Measurements from ENCODE around the gene ADAMTS3. TPM values are rescaled to one million over a fixed set of nuclear protein-coding genes. Genes with fewer than 3 reads are reported as not detected.

The ADAMTS3 gene
- total and polyA plus RNA-seq, 2 experiments from 2014 or later, result 1.2 to 3.7 TPM

DNA sequence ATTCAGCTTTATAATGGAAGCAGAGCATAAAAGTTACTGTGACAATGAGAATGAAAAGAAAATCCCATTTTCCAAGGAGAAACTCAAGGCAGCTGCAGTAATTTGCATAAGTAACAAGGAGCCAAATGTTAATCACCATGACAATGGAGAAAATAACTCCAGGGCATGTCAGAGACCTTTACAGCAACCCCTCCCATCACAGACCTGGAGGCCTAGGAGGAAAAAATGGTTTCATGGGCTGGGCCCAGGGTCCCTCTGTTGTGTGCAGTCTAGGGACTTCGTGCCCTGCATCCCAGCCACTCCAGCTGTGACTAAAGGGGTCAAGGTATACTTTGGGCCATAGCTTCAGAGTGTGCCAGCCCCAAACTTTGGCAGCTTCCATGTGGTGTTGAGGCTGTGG is 313.8 kb downstream of the ADAMTS3 start:
- peak; percentile 2 for DNase-seq (ENCODE audit: low spot score)
- no peaks in the 10 kb centered on the region for H3F3A ChIP-seq (replicated peaks; ENCODE audit: low read depth)
- no peaks in the 10 kb centered on the region for H3K9me2 ChIP-seq (ENCODE audit: insufficient read depth)
- no peak for ATAC-seq
- H3K4me3 ChIP-seq, result no peak overlapping the region
- peaks cover 4% of the 10 kb centered on the region; the same call in 2 of the 3 replicates for H3K4me1 Mint-ChIP-seq
- no peaks in the 10 kb centered on the region for H4K20me1 ChIP-seq (replicated peaks; ENCODE audit: insufficient read depth)
- H3K4me2 ChIP-seq, result no peak overlapping the region
- no peaks in the 10 kb centered on the region for H3K79me2 ChIP-seq (replicated peaks; ENCODE audit: insufficient read depth)
- H3K27me3 ChIP-seq (ENCODE audit: insufficient read depth), result no peaks in the 10 kb centered on the region
- peaks cover 2% of the 10 kb centered on the region for H3K27me3 Mint-ChIP-seq (ENCODE audit: insufficient read depth, low read depth, poor library complexity)
- H3K27ac ChIP-seq (ENCODE audit: low read depth), result no peak overlapping the region
- H3K4me3 Mint-ChIP-seq, result no peak overlapping the region
- H2AFZ ChIP-seq, result no peak overlapping the region
- H3K36me3 ChIP-seq (ENCODE audit: insufficient read depth), result peaks cover 8% of the 10 kb centered on the region; the same call in 1 of the 2 replicates
- TF ChIP-seq POLR2AphosphoS5 (IDR thresholded peaks at IDR 0.05; ENCODE audit: low read depth) (no peak), ZNF331 (CRISPR knock-in tag; IDR thresholded peaks at IDR 0.05; ENCODE audit: low read depth) (no peak), JUNB (IDR thresholded peaks at IDR 0.05; ENCODE audit: unreplicated experiment) (no peak), STAT1 (IDR thresholded peaks at IDR 0.05; ENCODE audit: unreplicated experiment) (no peak), CREB1 (CRISPR knock-in tag; IDR thresholded peaks at IDR 0.05; ENCODE audit: low read depth) (no peak), NANOG (IDR thresholded peaks at IDR 0.05; ENCODE audit: borderline replicate concordance) (no peak), ZNF114 (CRISPR knock-in tag; IDR thresholded peaks at IDR 0.05) (no peak), EZH2 (IDR thresholded peaks at IDR 0.05; ENCODE audit: low read depth, unreplicated experiment) (no peak)
- TF ChIP-seq, protein P1, sequence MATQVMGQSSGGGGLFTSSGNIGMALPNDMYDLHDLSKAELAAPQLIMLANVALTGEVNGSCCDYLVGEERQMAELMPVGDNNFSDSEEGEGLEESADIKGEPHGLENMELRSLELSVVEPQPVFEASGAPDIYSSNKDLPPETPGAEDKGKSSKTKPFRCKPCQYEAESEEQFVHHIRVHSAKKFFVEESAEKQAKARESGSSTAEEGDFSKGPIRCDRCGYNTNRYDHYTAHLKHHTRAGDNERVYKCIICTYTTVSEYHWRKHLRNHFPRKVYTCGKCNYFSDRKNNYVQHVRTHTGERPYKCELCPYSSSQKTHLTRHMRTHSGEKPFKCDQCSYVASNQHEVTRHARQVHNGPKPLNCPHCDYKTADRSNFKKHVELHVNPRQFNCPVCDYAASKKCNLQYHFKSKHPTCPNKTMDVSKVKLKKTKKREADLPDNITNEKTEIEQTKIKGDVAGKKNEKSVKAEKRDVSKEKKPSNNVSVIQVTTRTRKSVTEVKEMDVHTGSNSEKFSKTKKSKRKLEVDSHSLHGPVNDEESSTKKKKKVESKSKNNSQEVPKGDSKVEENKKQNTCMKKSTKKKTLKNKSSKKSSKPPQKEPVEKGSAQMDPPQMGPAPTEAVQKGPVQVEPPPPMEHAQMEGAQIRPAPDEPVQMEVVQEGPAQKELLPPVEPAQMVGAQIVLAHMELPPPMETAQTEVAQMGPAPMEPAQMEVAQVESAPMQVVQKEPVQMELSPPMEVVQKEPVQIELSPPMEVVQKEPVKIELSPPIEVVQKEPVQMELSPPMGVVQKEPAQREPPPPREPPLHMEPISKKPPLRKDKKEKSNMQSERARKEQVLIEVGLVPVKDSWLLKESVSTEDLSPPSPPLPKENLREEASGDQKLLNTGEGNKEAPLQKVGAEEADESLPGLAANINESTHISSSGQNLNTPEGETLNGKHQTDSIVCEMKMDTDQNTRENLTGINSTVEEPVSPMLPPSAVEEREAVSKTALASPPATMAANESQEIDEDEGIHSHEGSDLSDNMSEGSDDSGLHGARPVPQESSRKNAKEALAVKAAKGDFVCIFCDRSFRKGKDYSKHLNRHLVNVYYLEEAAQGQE (IDR thresholded peaks at IDR 0.05; ENCODE audit: unreplicated experiment), result no peak
- TF ChIP-seq, protein P2, sequence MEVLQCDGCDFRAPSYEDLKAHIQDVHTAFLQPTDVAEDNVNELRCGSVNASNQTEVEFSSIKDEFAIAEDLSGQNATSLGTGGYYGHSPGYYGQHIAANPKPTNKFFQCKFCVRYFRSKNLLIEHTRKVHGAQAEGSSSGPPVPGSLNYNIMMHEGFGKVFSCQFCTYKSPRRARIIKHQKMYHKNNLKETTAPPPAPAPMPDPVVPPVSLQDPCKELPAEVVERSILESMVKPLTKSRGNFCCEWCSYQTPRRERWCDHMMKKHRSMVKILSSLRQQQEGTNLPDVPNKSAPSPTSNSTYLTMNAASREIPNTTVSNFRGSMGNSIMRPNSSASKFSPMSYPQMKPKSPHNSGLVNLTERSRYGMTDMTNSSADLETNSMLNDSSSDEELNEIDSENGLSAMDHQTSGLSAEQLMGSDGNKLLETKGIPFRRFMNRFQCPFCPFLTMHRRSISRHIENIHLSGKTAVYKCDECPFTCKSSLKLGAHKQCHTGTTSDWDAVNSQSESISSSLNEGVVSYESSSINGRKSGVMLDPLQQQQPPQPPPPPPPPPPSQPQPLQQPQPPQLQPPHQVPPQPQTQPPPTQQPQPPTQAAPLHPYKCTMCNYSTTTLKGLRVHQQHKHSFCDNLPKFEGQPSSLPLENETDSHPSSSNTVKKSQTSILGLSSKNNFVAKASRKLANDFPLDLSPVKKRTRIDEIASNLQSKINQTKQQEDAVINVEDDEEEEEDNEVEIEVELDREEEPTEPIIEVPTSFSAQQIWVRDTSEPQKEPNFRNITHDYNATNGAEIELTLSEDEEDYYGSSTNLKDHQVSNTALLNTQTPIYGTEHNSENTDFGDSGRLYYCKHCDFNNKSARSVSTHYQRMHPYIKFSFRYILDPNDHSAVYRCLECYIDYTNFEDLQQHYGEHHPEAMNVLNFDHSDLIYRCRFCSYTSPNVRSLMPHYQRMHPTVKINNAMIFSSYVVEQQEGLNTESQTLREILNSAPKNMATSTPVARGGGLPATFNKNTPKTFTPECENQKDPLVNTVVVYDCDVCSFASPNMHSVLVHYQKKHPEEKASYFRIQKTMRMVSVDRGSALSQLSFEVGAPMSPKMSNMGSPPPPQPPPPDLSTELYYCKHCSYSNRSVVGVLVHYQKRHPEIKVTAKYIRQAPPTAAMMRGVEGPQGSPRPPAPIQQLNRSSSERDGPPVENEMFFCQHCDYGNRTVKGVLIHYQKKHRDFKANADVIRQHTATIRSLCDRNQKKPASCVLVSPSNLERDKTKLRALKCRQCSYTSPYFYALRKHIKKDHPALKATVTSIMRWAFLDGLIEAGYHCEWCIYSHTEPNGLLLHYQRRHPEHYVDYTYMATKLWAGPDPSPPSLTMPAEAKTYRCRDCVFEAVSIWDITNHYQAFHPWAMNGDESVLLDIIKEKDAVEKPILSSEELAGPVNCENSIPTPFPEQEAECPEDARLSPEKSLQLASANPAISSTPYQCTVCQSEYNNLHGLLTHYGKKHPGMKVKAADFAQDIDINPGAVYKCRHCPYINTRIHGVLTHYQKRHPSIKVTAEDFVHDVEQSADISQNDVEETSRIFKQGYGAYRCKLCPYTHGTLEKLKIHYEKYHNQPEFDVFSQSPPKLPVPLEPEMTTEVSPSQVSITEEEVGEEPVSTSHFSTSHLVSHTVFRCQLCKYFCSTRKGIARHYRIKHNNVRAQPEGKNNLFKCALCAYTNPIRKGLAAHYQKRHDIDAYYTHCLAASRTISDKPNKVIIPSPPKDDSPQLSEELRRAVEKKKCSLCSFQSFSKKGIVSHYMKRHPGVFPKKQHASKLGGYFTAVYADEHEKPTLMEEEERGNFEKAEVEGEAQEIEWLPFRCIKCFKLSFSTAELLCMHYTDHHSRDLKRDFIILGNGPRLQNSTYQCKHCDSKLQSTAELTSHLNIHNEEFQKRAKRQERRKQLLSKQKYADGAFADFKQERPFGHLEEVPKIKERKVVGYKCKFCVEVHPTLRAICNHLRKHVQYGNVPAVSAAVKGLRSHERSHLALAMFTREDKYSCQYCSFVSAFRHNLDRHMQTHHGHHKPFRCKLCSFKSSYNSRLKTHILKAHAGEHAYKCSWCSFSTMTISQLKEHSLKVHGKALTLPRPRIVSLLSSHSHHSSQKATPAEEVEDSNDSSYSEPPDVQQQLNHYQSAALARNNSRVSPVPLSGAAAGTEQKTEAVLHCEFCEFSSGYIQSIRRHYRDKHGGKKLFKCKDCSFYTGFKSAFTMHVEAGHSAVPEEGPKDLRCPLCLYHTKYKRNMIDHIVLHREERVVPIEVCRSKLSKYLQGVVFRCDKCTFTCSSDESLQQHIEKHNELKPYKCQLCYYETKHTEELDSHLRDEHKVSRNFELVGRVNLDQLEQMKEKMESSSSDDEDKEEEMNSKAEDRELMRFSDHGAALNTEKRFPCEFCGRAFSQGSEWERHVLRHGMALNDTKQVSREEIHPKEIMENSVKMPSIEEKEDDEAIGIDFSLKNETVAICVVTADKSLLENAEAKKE (CRISPR knock-in tag; IDR thresholded peaks at IDR 0.05), result no peak
- TF ChIP-seq, protein P3, sequence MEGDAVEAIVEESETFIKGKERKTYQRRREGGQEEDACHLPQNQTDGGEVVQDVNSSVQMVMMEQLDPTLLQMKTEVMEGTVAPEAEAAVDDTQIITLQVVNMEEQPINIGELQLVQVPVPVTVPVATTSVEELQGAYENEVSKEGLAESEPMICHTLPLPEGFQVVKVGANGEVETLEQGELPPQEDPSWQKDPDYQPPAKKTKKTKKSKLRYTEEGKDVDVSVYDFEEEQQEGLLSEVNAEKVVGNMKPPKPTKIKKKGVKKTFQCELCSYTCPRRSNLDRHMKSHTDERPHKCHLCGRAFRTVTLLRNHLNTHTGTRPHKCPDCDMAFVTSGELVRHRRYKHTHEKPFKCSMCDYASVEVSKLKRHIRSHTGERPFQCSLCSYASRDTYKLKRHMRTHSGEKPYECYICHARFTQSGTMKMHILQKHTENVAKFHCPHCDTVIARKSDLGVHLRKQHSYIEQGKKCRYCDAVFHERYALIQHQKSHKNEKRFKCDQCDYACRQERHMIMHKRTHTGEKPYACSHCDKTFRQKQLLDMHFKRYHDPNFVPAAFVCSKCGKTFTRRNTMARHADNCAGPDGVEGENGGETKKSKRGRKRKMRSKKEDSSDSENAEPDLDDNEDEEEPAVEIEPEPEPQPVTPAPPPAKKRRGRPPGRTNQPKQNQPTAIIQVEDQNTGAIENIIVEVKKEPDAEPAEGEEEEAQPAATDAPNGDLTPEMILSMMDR (conservative IDR thresholded peaks at IDR 0.05; ENCODE audit: low read depth in 2 of 2), result no peak
- H3K27ac Mint-ChIP-seq, result no peak overlapping the region
- no peaks in the 10 kb centered on the region; the same call in 1 of the 2 replicates for H3K4me1 ChIP-seq (ENCODE audit: insufficient read depth)
- H3K36me3 Mint-ChIP-seq (ENCODE audit: low read depth), result peaks cover 33% of the 10 kb centered on the region
- peaks cover 38% of the 10 kb centered on the region for H3K9me3 Mint-ChIP-seq
